PC-9 (cell line): ENCODE results near the gene UST. TPM values are rescaled to one million over a fixed set of nuclear protein-coding genes. Genes with fewer than 3 reads are reported as not detected.
A peak's percentile ranks its signal among the peaks of the same experiment; 100 is the strongest.

Experiments
- BruUV-seq: library from RNA; stranded (reverse); fragments of 400-500 nt; replicated peaks from 2 replicates; lab custom pipeline; 2021; lab: Mats Ljungman, UMichigan
- CTCF ChIA-PET: fragments of 300-600 bp; sonication (Branson Sonifier 250); formaldehyde crosslinking; loops from one replicate; lab custom pipeline; 2022; ENCODE audit warnings: antibody characterized with exemption; lab: Charles Lee
- POLR2A ChIA-PET: fragments of 300-600 bp; sonication (Branson Sonifier 250); formaldehyde crosslinking; loops from one replicate; lab custom pipeline; 2022; ENCODE audit warnings: antibody characterized with exemption; ENCODE audit not compliant: unreplicated experiment; lab: Charles Lee
- DNase-seq, 2 experiments: peaks; one replicate each; pipeline versions ENCODE4 v3.0.0 to v3.0.0-alpha.2; 2015 to 2022; ENCODE audit warnings: mixed read lengths in 1 of 2
- H2AFZ ChIP-seq: fragments of 200-600 bp; sonication (generic); 2 replicates; pipeline ENCODE4 v1.8.1; 2017; ENCODE audit warnings: antibody characterized with exemption
- H3F3A ChIP-seq: fragments of 200-600 bp; sonication (generic); 2 replicates; pipeline ENCODE4 v1.8.1; 2017; ENCODE audit warnings: antibody characterized with exemption, mild to moderate bottlenecking, low read depth; ENCODE audit not compliant: insufficient read depth
- H3K27ac ChIP-seq: fragments of 200-600 bp; sonication (generic); 2 replicates; pipeline ENCODE4 v1.6.1; 2016; ENCODE audit warnings: mixed run types
- H3K27me3 ChIP-seq: fragments of 200-600 bp; sonication (generic); 2 replicates; pipeline ENCODE4 v1.6.1; 2016; ENCODE audit warnings: low read depth, mixed run types; ENCODE audit not compliant: insufficient read depth
- H3K36me3 ChIP-seq: fragments of 200-600 bp; sonication (generic); 2 replicates; pipeline ENCODE4 v1.6.1; 2016; ENCODE audit warnings: low read depth, mixed run types
- H3K4me1 ChIP-seq: fragments of 200-600 bp; sonication (generic); replicated peaks from 2 replicates; pipeline ENCODE4 v1.6.1; 2016; ENCODE audit warnings: mixed run types; ENCODE audit not compliant: insufficient read depth
- H3K4me2 ChIP-seq: fragments of 200-600 bp; sonication (generic); 2 replicates; pipeline ENCODE4 v1.6.1; 2017; ENCODE audit warnings: mixed run types
- H3K4me3 ChIP-seq: fragments of 200-600 bp; sonication (generic); 2 replicates; pipeline ENCODE4 v1.6.1; 2016; ENCODE audit warnings: mixed run types
- H3K79me2 ChIP-seq: fragments of 200-600 bp; sonication (generic); 2 replicates; pipeline ENCODE4 v1.6.1; 2017; ENCODE audit warnings: low read depth, mixed run types
- H3K9me2 ChIP-seq: fragments of 200-600 bp; sonication (generic); 2 replicates; pipeline ENCODE4 v1.8.1; 2017; ENCODE audit warnings: mild to moderate bottlenecking; ENCODE audit not compliant: insufficient read depth
- H3K9me3 ChIP-seq: fragments of 200-600 bp; sonication (generic); 2 replicates; pipeline ENCODE4 v1.8.1; 2016; ENCODE audit warnings: low read depth; ENCODE audit not compliant: insufficient read depth
- H4K20me1 ChIP-seq: fragments of 200-600 bp; sonication (generic); 2 replicates; pipeline ENCODE4 v1.8.1; 2017; ENCODE audit not compliant: insufficient read depth
- EZH2 ChIP-seq: fragments of 200-600 bp; sonication (generic); IDR thresholded peaks from 2 replicates; pipeline ENCODE4 v1.8.0; 2017; ENCODE audit warnings: antibody characterized with exemption, low read depth
- intact Hi-C: fragments of 100-400 bp; cut with micrococcal nuclease; formaldehyde crosslinking; loops from one replicate; pipeline ENCODE4 v1.10.0; 2022; ENCODE audit not compliant: unreplicated experiment
- total RNA-seq: library from RNA; stranded (reverse); gene quantifications from 2 replicates; pipeline ENCODE4 v1.2.3, GENCODE V29; 2021
- TF ChIP-seq, protein P1 (sequence below): fragments of 200-600 bp; sonication (generic); conservative IDR thresholded peaks from 2 replicates; pipeline ENCODE4 v1.6.1; 2017; ENCODE audit warnings: mixed run types, antibody characterized with exemption, mild to moderate bottlenecking, moderate library complexity

The UST gene
- total RNA-seq, 1 experiment from 2014 or later: 4.2 TPM

DNA sequence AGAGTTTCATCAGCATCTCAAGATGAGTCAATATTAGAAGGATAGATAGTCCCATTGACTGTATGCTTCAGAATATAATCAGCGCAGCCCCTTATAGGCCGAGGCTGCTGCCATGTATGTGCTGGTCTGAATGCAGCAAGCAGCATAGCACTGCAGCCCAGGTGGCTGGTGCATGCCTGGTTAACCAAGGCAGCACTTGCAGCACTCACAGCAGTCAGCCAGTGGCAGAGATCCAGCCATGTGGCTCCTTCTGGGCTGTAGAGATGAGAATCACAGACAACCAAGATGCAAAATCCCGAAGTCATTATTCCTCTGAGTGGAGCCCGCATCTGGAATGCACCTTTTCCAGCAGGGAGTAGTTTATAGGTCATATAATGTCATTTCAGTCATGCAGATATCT, 251.9 kb downstream of the UST start:
- no peak for DNase-seq
- no peaks in the 10 kb centered on the region for H3K79me2 ChIP-seq
- H3K4me2 ChIP-seq: no peak overlapping the region
- intact Hi-C loops: no loop called here
- no peak overlapping the region for H3K27ac ChIP-seq
- H3K9me3 ChIP-seq: peaks cover 11% of the 10 kb centered on the region; the same call in 1 of the 2 replicates
- CTCF ChIA-PET: no interaction called here
- no peaks in the 10 kb centered on the region for H3F3A ChIP-seq
- no peak for TF ChIP-seq EZH2
- TF ChIP-seq, protein P1, sequence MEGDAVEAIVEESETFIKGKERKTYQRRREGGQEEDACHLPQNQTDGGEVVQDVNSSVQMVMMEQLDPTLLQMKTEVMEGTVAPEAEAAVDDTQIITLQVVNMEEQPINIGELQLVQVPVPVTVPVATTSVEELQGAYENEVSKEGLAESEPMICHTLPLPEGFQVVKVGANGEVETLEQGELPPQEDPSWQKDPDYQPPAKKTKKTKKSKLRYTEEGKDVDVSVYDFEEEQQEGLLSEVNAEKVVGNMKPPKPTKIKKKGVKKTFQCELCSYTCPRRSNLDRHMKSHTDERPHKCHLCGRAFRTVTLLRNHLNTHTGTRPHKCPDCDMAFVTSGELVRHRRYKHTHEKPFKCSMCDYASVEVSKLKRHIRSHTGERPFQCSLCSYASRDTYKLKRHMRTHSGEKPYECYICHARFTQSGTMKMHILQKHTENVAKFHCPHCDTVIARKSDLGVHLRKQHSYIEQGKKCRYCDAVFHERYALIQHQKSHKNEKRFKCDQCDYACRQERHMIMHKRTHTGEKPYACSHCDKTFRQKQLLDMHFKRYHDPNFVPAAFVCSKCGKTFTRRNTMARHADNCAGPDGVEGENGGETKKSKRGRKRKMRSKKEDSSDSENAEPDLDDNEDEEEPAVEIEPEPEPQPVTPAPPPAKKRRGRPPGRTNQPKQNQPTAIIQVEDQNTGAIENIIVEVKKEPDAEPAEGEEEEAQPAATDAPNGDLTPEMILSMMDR: no peak
- H3K4me1 ChIP-seq: peaks cover 9% of the 10 kb centered on the region
- no peak overlapping the region for H2AFZ ChIP-seq
- H3K4me3 ChIP-seq: no peak overlapping the region
- H3K27me3 ChIP-seq: no peaks in the 10 kb centered on the region
- H3K36me3 ChIP-seq: no peaks in the 10 kb centered on the region
- H3K9me2 ChIP-seq: no peaks in the 10 kb centered on the region
- no TSS peak for BruUV-seq
- POLR2A ChIA-PET: no interaction called here
- no peaks in the 10 kb centered on the region for H4K20me1 ChIP-seq

DNA sequence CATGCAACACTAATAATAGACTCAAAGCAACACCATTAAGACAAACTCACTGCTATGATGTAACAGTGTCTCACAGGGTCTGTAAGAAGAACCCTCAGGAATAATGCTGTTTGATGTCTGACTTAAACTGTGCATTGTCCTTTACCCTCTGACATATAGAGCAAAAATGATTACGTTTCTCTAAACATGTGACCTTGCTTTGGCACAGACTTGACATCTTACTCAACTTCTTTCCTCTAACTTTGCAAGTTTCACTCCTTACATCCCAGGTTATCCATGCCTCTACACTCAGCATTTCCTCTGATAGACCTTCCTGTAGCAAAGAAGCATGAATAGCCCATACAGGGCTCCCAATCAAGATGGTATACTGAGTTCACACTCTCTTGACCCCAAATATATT, 252.7 kb downstream of the UST start:
- no TSS peak for BruUV-seq

GRCh38 chr6:148999929-149000468, 253.2 kb downstream of the UST start:
- intact Hi-C loops: no loop called here
- ChIA-PET POLR2A (no interaction called here), CTCF (no interaction called here)
- BruUV-seq: no TSS peak
- no peak overlapping the region for H3K27ac ChIP-seq
- H3K36me3 ChIP-seq: no peaks in the 10 kb centered on the region
- H2AFZ ChIP-seq: no peak overlapping the region
- H3K9me2 ChIP-seq: no peaks in the 10 kb centered on the region
- no peak overlapping the region for H3K4me3 ChIP-seq
- H3K4me1 ChIP-seq: peaks cover 9% of the 10 kb centered on the region
- no peaks in the 10 kb centered on the region for H3K79me2 ChIP-seq
- H3F3A ChIP-seq: no peaks in the 10 kb centered on the region
- peak; percentile 25 to 41 for DNase-seq
- no peaks in the 10 kb centered on the region for H3K27me3 ChIP-seq
- no peak for TF ChIP-seq EZH2
- TF ChIP-seq, protein P1: no peak
- H3K9me3 ChIP-seq: peaks cover 11% of the 10 kb centered on the region; the same call in 1 of the 2 replicates
- H3K4me2 ChIP-seq: no peak overlapping the region
- H4K20me1 ChIP-seq: no peaks in the 10 kb centered on the region

More for the DNA sequence above, 252.7 kb downstream of the UST start:
- H3K27me3 ChIP-seq: no peaks in the 10 kb centered on the region
- no peak overlapping the region for H3K27ac ChIP-seq
- H3K4me3 ChIP-seq: no peak overlapping the region
- no peak for DNase-seq
- no peaks in the 10 kb centered on the region for H3K9me2 ChIP-seq
- ChIA-PET POLR2A (no interaction called here), CTCF (no interaction called here)
- no peak for TF ChIP-seq EZH2
- TF ChIP-seq, protein P1: no peak
- H3K9me3 ChIP-seq: peaks cover 11% of the 10 kb centered on the region; the same call in 1 of the 2 replicates
- no peaks in the 10 kb centered on the region for H4K20me1 ChIP-seq
- no peaks in the 10 kb centered on the region for H3K79me2 ChIP-seq
- peaks cover 9% of the 10 kb centered on the region for H3K4me1 ChIP-seq
- no peaks in the 10 kb centered on the region for H3K36me3 ChIP-seq
- H2AFZ ChIP-seq: no peak overlapping the region
- no peaks in the 10 kb centered on the region for H3F3A ChIP-seq
- no peak overlapping the region for H3K4me2 ChIP-seq
- intact Hi-C loops: no loop called here
